Colonic mucosa (tissue), 4 donors: ENCODE results near the gene PARP2. TPM values are rescaled to one million over a fixed set of nuclear protein-coding genes. Genes with fewer than 3 reads are reported as not detected.
"Not testable (repeated sequence)": the region's sequence is repeated elsewhere in the genome, so short reads cannot be mapped to it uniquely, and the experiment has no call there.

Source experiments
- DNase-seq: peaks from one replicate; pipeline ENCODE4 v3.0.0-alpha.2; 2020
- H3K27ac ChIP-seq: fragments of 200-600 bp; one replicate; pipeline ENCODE4 v1.8.0; 2021
- H3K27me3 ChIP-seq: fragments of 200-600 bp; one replicate; pipeline ENCODE4 v1.8.0; 2021
- H3K36me3 ChIP-seq: fragments of 200-600 bp; one replicate; pipeline ENCODE4 v1.8.0; 2021
- H3K4me1 ChIP-seq: fragments of 200-600 bp; one replicate; pipeline ENCODE4 v1.8.0; 2021; ENCODE audit warnings: mild to moderate bottlenecking
- H3K4me3 ChIP-seq: fragments of 200-600 bp; one replicate; pipeline ENCODE4 v1.8.0; 2021
- H3K9ac ChIP-seq, 2 donors: one replicate each; pipeline ENCODE4 v1.7.0; 2013; ENCODE audit warnings: control low read depth in 2 of 2, low read depth in 2 of 2, low read length in 2 of 2
- H3K9me3 ChIP-seq: fragments of 200-600 bp; one replicate; pipeline ENCODE4 v1.8.0; 2021
- intact Hi-C: fragments of 100-400 bp; cut with DNase I; formaldehyde crosslinking; loops from one replicate; pipeline ENCODE4 v1.14.1; 2022
- total RNA-seq, 2 donors: library from RNA; stranded (reverse); fragmentation: NEBNext Ultra II Directional in 1 of 2; extraction: Animal tissue kit (Norgen Biotek cat#: 25700) in 1 of 2; gene quantifications; one replicate each; pipeline ENCODE4 v1.2.1, GENCODE V29; 2021
- TF ChIP-seq, protein P1 (sequence below): fragments of 200-600 bp; IDR thresholded peaks from one replicate; pipeline ENCODE4 v1.8.0; 2022; ENCODE audit warnings: antibody characterized with exemption, mild to moderate bottlenecking
- donor health status: healthy.
- donor health status: DM: no; HTN: no; CAD: no.
- donor health status: DM: no; HTN: no; CAD: no.

PARP2 gene
- total RNA-seq, 2 donors from 2014 or later: 12.5 to 23.7 TPM

DNA sequence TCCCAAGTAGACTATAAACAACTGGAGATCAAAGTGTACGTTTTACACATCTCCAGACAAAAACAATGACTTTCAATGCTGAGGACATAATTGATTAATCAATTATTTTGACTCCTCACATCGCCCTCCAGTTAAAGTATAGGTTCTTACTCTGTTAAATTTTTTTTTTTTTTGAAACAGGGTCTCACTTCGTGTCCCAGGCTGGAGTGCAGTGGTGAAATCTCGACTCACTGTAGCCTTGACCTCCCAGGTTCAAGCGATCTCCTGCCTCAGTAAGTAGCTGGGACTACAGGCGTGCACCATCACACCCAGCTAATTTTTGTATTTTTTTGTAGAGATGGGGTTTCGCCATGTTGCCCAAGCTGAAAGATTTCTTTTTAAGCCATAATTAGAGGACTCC lies 9.4 kb upstream of the PARP2 start:
- Histone ChIP-seq H3K27ac (no peak overlapping the region), H3K4me1 (no peaks in the 10 kb centered on the region), H3K4me3 (no peak overlapping the region), H3K9ac (no peak overlapping the region), H3K36me3 (no peaks in the 10 kb centered on the region), H3K9me3 (no peaks in the 10 kb centered on the region), H3K27me3 (no peaks in the 10 kb centered on the region)
- TF ChIP-seq, protein P1, sequence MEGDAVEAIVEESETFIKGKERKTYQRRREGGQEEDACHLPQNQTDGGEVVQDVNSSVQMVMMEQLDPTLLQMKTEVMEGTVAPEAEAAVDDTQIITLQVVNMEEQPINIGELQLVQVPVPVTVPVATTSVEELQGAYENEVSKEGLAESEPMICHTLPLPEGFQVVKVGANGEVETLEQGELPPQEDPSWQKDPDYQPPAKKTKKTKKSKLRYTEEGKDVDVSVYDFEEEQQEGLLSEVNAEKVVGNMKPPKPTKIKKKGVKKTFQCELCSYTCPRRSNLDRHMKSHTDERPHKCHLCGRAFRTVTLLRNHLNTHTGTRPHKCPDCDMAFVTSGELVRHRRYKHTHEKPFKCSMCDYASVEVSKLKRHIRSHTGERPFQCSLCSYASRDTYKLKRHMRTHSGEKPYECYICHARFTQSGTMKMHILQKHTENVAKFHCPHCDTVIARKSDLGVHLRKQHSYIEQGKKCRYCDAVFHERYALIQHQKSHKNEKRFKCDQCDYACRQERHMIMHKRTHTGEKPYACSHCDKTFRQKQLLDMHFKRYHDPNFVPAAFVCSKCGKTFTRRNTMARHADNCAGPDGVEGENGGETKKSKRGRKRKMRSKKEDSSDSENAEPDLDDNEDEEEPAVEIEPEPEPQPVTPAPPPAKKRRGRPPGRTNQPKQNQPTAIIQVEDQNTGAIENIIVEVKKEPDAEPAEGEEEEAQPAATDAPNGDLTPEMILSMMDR: no peak
- intact Hi-C loops: no loop called here
- no peak for DNase-seq

DNA sequence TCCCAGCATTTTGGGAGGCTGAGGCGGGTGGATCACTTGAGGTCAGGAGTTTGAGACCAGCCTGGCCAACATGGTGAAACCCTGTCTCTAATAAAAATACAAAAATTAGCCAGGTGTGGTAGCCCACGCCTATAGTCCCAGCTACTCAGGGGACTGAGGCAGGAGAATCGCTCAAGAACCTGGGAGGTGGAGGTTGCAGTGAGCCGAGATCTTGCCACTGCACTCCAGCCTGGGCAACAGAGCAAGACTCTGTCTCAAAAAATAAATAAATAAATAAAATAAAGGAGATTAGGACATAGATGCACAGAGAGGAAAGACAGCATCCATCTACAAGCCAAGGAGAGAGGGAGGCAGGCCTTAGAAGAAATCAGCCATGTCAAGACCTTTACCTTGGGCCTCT lies 2.4 kb upstream of the PARP2 start:
- H3K9me3 ChIP-seq, H3K36me3 ChIP-seq, H3K9ac ChIP-seq, H3K4me3 ChIP-seq, H3K4me1 ChIP-seq, H3K27ac ChIP-seq, H3K27me3 ChIP-seq, DNase-seq: not testable (repeated sequence)
- intact Hi-C loops: loop anchor here (10.0 kb wide), 1 partner anchor 124 kb away; the partner anchor contains the start of genes PIP4P1 and PNP

DNA sequence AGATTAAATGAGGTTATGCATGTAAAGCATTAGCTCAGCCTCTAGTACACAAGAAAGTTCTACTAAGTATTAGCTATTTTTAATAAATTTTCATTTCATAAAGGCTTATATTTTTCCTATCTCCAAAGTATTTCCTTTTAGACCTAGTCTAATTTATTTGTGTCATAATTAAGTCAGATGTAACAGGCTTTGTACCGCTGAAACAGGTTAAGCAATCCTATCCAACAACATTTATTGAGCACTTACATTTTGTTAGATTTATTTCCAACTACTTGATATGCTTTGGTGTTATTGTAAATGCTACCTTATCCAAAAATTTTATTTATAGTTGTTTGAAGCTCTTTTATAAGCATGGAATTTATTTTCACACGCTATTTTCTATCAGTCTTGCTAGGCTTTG lies 1.8 kb upstream of the PARP2 start:
- Histone ChIP-seq H3K27ac (no peak overlapping the region), H3K4me1 (no peaks in the 10 kb centered on the region), H3K9me3 (no peaks in the 10 kb centered on the region), H3K27me3 (no peaks in the 10 kb centered on the region), H3K9ac (no peak overlapping the region), H3K36me3 (no peaks in the 10 kb centered on the region), H3K4me3 (no peak overlapping the region)
- TF ChIP-seq, protein P1: no peak
- no peak for DNase-seq
- intact Hi-C loops: loop anchor here (10.0 kb wide), 1 partner anchor 123 kb away; the partner anchor contains the start of genes PIP4P1 and PNP

DNA sequence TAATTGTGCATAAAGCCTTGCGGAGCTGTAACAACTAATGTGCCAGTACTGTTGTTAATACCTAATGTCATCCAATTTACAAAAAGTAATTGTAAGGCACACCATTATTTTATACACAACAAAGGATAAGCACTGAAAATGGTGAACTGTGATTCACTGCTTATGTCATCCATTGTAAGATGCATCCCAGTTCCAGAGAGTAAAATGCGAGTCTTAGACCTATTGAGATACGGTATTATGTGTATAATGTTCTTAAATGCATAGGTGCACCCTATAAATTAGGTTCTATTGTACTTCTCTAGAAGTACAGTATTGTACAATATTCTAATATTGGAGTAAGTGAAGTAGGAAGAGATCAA lies 406 bp downstream of the PARP2 start:
- no peaks in the 10 kb centered on the region for H3K27me3 ChIP-seq
- TF ChIP-seq, protein P1: no peak
- H3K27ac ChIP-seq: peak overlapping the region; percentile 87
- H3K9ac ChIP-seq: peak overlapping the region; percentile 85 to 86
- no peaks in the 10 kb centered on the region for H3K36me3 ChIP-seq
- DNase-seq: no peak
- H3K4me1 ChIP-seq: no peaks in the 10 kb centered on the region
- H3K9me3 ChIP-seq: no peaks in the 10 kb centered on the region
- intact Hi-C loops: loop anchor here (10.0 kb wide), 1 partner anchor 121 kb away; the partner anchor contains the start of genes PIP4P1 and PNP
- H3K4me3 ChIP-seq: peak overlapping the region; percentile 66

DNA sequence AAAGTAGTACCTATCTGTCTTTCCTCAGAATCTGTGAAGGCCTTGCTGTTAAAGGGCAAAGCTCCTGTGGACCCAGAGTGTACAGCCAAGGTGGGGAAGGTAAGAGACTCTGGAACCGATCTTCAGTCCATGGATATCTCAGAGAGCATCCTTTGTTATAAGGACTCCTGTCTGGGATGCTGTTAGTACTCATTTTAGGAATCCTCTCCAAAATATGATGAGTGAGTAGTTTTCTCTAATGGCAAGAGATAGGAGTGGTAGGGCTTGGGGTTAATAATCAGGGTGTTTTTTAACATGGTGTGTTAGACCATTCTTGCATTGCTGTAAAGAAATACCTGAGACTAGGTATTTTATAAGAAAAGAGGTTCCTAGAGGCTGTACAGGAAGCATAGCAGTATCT lies 1.9 kb downstream of the PARP2 start:
- H3K27ac ChIP-seq: no peak overlapping the region
- H3K9ac ChIP-seq: no peak overlapping the region
- intact Hi-C loops: loop anchor here (10.0 kb wide), 1 partner anchor 119 kb away; the partner anchor contains the start of genes PIP4P1 and PNP
- TF ChIP-seq, protein P1: no peak
- no peak for DNase-seq
- H3K4me3 ChIP-seq: no peak overlapping the region
- H3K27me3 ChIP-seq: no peaks in the 10 kb centered on the region
- H3K4me1 ChIP-seq: no peaks in the 10 kb centered on the region
- no peaks in the 10 kb centered on the region for H3K9me3 ChIP-seq
- no peaks in the 10 kb centered on the region for H3K36me3 ChIP-seq

DNA sequence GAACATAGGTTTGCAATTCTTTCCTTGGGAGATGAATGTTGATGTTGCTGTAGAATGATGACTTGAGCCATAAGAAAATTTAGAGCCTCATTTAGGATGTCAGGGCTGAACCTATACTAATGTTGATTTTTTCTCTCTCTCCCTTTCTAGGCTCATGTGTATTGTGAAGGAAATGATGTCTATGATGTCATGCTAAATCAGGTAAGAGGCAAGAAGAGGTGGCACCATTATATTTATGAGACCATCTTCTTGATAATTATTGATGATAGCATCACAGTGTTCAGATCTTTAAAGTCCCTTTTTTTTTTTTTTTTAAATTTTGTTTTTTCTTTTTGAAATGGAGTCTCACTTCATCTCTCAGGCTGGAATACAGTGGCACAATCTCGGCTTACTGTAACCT lies 3.3 kb downstream of the PARP2 start:
- intact Hi-C loops: loop anchor here (10.0 kb wide), 1 partner anchor 118 kb away; the partner anchor contains the start of genes PIP4P1 and PNP
- no peak overlapping the region for H3K4me3 ChIP-seq
- TF ChIP-seq, protein P1: no peak
- no peak overlapping the region for H3K27ac ChIP-seq
- no peak for DNase-seq
- no peaks in the 10 kb centered on the region for H3K27me3 ChIP-seq
- H3K9ac ChIP-seq: no peak overlapping the region
- no peaks in the 10 kb centered on the region for H3K9me3 ChIP-seq
- no peaks in the 10 kb centered on the region for H3K4me1 ChIP-seq
- H3K36me3 ChIP-seq: no peaks in the 10 kb centered on the region
